Neural progenitor cell (in vitro differentiated cells): ENCODE data around the gene FKBP8.

ENCODE experiments used
- EZH2phosphoT487 ChIP-seq: fragments of 200-600 bp; sonication (generic); IDR thresholded peaks from 2 replicates; pipeline ENCODE4 v1.6.1; 2017; ENCODE audit warnings: antibody characterized with exemption
- TF ChIP-seq, protein P1 (sequence below): fragments of 200-600 bp; sonication (generic); IDR thresholded peaks from 2 replicates; pipeline ENCODE4 v1.5.1; 2017; ENCODE audit warnings: antibody characterized with exemption, mild to moderate bottlenecking

DNA sequence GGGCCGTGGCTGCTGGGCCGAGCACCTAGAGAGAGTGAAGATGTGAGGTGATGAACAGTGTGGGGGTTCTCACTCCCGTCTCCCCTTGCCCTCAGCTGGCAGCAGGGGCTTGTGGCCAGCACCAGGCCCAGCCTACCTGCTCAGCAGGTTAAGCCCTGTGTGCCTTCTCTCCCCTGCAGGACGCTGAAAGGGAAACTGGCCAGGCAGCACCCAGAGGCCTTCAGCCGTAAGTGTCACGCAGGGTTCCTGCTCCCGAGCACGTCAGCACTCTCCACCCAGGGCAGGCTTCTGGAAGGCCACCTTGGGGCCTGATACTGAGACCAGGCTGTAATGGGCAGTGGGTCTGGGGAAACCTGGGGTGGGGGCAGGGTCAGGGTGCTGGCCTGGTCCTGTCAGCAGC lies 23.6 kb upstream of the FKBP8 start:
- TF ChIP-seq, protein P1, sequence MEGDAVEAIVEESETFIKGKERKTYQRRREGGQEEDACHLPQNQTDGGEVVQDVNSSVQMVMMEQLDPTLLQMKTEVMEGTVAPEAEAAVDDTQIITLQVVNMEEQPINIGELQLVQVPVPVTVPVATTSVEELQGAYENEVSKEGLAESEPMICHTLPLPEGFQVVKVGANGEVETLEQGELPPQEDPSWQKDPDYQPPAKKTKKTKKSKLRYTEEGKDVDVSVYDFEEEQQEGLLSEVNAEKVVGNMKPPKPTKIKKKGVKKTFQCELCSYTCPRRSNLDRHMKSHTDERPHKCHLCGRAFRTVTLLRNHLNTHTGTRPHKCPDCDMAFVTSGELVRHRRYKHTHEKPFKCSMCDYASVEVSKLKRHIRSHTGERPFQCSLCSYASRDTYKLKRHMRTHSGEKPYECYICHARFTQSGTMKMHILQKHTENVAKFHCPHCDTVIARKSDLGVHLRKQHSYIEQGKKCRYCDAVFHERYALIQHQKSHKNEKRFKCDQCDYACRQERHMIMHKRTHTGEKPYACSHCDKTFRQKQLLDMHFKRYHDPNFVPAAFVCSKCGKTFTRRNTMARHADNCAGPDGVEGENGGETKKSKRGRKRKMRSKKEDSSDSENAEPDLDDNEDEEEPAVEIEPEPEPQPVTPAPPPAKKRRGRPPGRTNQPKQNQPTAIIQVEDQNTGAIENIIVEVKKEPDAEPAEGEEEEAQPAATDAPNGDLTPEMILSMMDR = no peak
- no peak for TF ChIP-seq EZH2phosphoT487
